Mesendoderm (in vitro differentiated cells): ENCODE data around the gene DTX1.
A peak's percentile ranks its signal among the peaks of the same experiment; 100 is the strongest.

Experiments used
- DNase-seq: peaks from one replicate; pipeline ENCODE4 v3.0.0; 2013
- H2AK5ac ChIP-seq: 2 replicates; pipeline ENCODE4 v1.6.1; 2013; ENCODE audit warnings: low read length, inconsistent platforms
- H2BK120ac ChIP-seq: 2 replicates; pipeline ENCODE4 v1.6.1; 2013; ENCODE audit warnings: low read depth, mild to moderate bottlenecking, low read length, moderate library complexity, mixed read lengths
- H2BK15ac ChIP-seq: replicated peaks from 2 replicates; pipeline ENCODE4 v1.6.1; 2013; ENCODE audit warnings: low read depth, mild to moderate bottlenecking, moderate library complexity
- H2BK5ac ChIP-seq: 2 replicates; pipeline ENCODE4 v1.6.1; 2013; ENCODE audit warnings: low read length, inconsistent platforms
- H3K18ac ChIP-seq: 2 replicates; pipeline ENCODE4 v1.6.1; 2013; ENCODE audit warnings: mild to moderate bottlenecking, low read length, mixed read lengths
- H3K23ac ChIP-seq: one replicate; pipeline ENCODE4 v1.6.1; 2013; ENCODE audit warnings: low read length
- H3K27ac ChIP-seq: 2 replicates; pipeline ENCODE4 v1.5.1; 2013; ENCODE audit warnings: low read depth, mild to moderate bottlenecking, inconsistent platforms, low read length, moderate library complexity
- H3K27me3 ChIP-seq: 2 replicates; pipeline ENCODE4 v1.6.1; 2013; ENCODE audit warnings: low read length, control low read depth, mild to moderate bottlenecking, inconsistent platforms; ENCODE audit not compliant: insufficient read depth, poor library complexity
- H3K36me3 ChIP-seq: 2 replicates; pipeline ENCODE4 v1.6.1; 2013; ENCODE audit warnings: low read length, inconsistent platforms; ENCODE audit not compliant: control insufficient read depth, insufficient read depth
- H3K4ac ChIP-seq: one replicate; pipeline ENCODE4 v1.6.1; 2013; ENCODE audit warnings: low read depth, mild to moderate bottlenecking, low read length, moderate library complexity
- H3K4me1 ChIP-seq: 2 replicates; pipeline ENCODE4 v1.6.1; 2013; ENCODE audit warnings: low read depth, low read length, inconsistent platforms; ENCODE audit not compliant: control insufficient read depth
- H3K4me2 ChIP-seq: 2 replicates; pipeline ENCODE4 v1.6.1; 2013; ENCODE audit warnings: low read length
- H3K4me3 ChIP-seq: 2 replicates; pipeline ENCODE4 v1.5.1; 2013; ENCODE audit warnings: mild to moderate bottlenecking, low read length
- H3K56ac ChIP-seq: one replicate; pipeline ENCODE4 v1.6.1; 2013; ENCODE audit warnings: low read length
- H3K79me1 ChIP-seq: 2 replicates; pipeline ENCODE4 v1.6.1; 2013; ENCODE audit warnings: low read length, inconsistent platforms
- H3K79me2 ChIP-seq: 2 replicates; pipeline ENCODE4 v1.6.1; 2013; ENCODE audit warnings: mild to moderate bottlenecking, low read length; ENCODE audit not compliant: control insufficient read depth, insufficient read depth
- H3K9ac ChIP-seq: 2 replicates; pipeline ENCODE4 v1.6.1; 2013; ENCODE audit warnings: low read length, inconsistent platforms
- H4K5ac ChIP-seq: one replicate; pipeline ENCODE4 v1.6.1; 2013; ENCODE audit warnings: low read length
- H4K8ac ChIP-seq: one replicate; pipeline ENCODE4 v1.6.1; 2013; ENCODE audit warnings: low read depth, mild to moderate bottlenecking, control low read depth, low read length, moderate library complexity
- WGBS: extraction: QIAGEN DNeasy Blood & Tissue Kit; methylation state at CpG from one replicate; pipeline ENCODE4 v1.1.7; 2013; ENCODE audit warnings: low lambda C conversion rate, missing lambda C conversion rate; ENCODE audit not compliant: insufficient coverage; ENCODE audit errors: extremely low coverage; 5-methylcytosine and 5-hydroxymethylcytosine counted together

Gene DTX1

DNA sequence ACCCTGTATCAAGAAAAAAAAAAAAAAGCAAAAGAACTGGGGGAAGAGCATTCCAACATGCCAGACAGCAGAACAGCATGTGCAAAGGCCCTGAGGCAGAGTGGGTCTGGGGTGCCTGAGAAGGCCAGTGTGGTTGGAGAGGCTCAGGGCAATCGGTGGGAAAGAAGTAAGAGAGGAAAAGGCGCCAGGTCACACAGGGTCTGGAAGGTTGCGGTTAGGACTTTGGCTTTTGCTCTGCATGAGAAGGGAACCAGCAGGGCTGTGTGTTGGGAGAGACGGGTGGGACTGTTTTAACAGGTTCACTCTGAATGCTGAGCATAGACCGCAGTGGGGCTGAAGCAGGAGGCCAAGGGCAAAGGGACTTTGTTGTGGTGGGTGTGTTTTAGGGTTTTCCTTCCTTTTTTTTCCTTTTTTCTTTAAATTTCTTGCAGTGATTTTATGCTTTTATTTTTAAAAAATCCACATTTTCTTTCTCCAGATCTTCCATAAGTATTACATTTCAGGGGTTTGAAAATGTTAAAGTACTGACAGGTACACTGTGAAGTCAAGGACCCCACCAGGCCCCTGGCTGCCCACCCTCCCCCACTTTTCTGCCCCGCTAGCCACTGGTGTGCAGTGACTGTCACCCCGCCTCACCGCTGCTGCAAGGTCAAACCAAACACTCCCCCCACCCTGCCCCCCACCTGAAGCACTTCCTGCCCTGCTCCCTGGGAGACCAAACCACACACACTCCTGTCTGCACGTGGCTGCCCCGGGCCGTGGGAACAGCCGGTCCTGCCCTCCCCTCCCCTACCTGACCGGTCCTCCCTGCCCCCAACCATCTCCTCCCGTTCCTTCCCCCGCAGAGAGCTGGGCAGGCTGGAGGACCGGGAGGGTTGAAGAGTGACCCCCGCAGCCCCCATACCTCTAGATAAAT is 30.0 kb downstream of the DTX1 start:
- Histone ChIP-seq H3K27ac (no peak overlapping the region), H3K36me3 (no peaks in the 10 kb centered on the region), H2AK5ac (no peak overlapping the region), H2BK120ac (no peak overlapping the region), H3K27me3 (no peaks in the 10 kb centered on the region), H2BK15ac (no peak overlapping the region), H3K79me2 (no peaks in the 10 kb centered on the region), H4K8ac (no peak overlapping the region), H3K9ac (no peak overlapping the region), H3K23ac (no peak overlapping the region), H3K79me1 (no peaks in the 10 kb centered on the region), H4K5ac (no peak overlapping the region), H3K18ac (no peak overlapping the region), H2BK5ac (no peak overlapping the region), H3K4me3 (no peak overlapping the region), H3K56ac (peak overlapping the region; percentile 31), H3K4me1 (peaks cover 7% of the 10 kb centered on the region), H3K4me2 (no peak overlapping the region), H3K4ac (no peak overlapping the region)
- DNase-seq, result peak; percentile 26
- no CpG with 5 or more reads among the region's 17 CpGs for WGBS

DNA sequence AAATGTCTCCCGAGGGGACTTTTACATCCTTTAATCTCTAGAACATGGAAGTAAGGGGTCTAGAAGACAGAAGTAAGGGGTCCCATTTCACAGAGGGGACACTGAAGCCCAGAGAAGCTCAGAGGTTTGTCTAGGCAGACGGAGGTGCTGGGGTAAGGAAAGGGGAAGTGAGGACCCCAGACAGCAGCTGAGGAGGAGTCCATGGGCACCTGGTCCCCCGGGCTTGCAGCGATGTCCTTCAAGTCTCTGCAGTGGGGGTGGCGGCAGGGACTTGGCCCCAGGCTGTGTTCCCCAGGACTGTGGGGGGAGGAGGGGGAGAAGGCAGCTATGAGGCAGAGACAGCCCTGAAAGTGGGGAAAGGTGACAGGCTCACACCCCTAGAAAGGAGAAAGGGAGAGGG is 30.7 kb downstream of the DTX1 start:
- Histone ChIP-seq H2AK5ac (peak overlapping the region; percentile 10), H3K18ac (peak overlapping the region; percentile 7), H4K5ac (no peak overlapping the region), H3K27me3 (no peaks in the 10 kb centered on the region), H3K4me2 (no peak overlapping the region), H3K4me3 (no peak overlapping the region), H2BK5ac (no peak overlapping the region), H2BK120ac (no peak overlapping the region), H4K8ac (no peak overlapping the region), H2BK15ac (no peak overlapping the region), H3K79me2 (no peaks in the 10 kb centered on the region), H3K23ac (no peak overlapping the region), H3K27ac (no peak overlapping the region), H3K79me1 (no peaks in the 10 kb centered on the region), H3K56ac (peak overlapping the region; percentile 31), H3K36me3 (no peaks in the 10 kb centered on the region), H3K4me1 (peaks cover 7% of the 10 kb centered on the region), H3K4ac (no peak overlapping the region), H3K9ac (no peak overlapping the region)
- no CpG with 5 or more reads among the region's 5 CpGs for WGBS
- DNase-seq, result no peak

DNA sequence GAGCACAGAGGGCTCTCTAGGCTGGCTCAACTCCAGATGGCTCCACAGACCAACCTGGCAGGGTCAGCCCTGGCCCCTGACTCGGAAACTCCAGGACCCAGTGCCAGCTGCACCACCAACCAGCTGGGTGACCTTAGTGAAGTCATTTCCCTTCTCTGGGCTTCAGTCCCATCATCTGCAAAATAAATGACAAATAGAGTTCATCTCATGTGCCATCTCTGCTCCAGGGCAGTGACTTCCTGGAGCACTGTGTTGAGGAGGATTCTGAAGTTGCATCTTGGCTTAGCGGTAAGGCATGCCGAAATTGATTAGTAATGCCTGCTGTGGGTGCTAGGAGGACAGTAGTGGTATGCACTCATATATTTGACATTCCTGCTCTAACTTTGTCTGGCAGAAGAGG is 31.5 kb downstream of the DTX1 start:
- Histone ChIP-seq H2BK5ac (no peak overlapping the region), H4K8ac (no peak overlapping the region), H3K4ac (no peak overlapping the region), H4K5ac (no peak overlapping the region), H3K4me1 (peaks cover 7% of the 10 kb centered on the region), H3K79me2 (no peaks in the 10 kb centered on the region), H2BK15ac (no peak overlapping the region), H3K27ac (no peak overlapping the region), H3K23ac (no peak overlapping the region), H3K27me3 (no peaks in the 10 kb centered on the region), H3K4me3 (no peak overlapping the region), H2AK5ac (no peak overlapping the region), H3K18ac (no peak overlapping the region), H2BK120ac (no peak overlapping the region), H3K4me2 (no peak overlapping the region), H3K79me1 (no peaks in the 10 kb centered on the region), H3K36me3 (no peaks in the 10 kb centered on the region), H3K9ac (no peak overlapping the region), H3K56ac (no peak overlapping the region)
- peak; percentile 24 for DNase-seq
- WGBS, result no CpG with 5 or more reads among the region's 3 CpGs

GRCh38 chr12:113088971-113089756 is 32.6 kb downstream of the DTX1 start:
- H3K27me3 ChIP-seq, result no peaks in the 10 kb centered on the region
- H3K79me1 ChIP-seq, result no peaks in the 10 kb centered on the region
- no CpG with 5 or more reads among the region's 13 CpGs for WGBS
- no peak overlapping the region for H4K5ac ChIP-seq
- DNase-seq, result no peak
- no peak overlapping the region for H3K23ac ChIP-seq
- no peak overlapping the region for H3K56ac ChIP-seq
- H2BK5ac ChIP-seq, result no peak overlapping the region
- H4K8ac ChIP-seq, result no peak overlapping the region
- H3K18ac ChIP-seq, result no peak overlapping the region
- no peak overlapping the region for H2BK120ac ChIP-seq
- H3K79me2 ChIP-seq, result no peaks in the 10 kb centered on the region
- H3K4me3 ChIP-seq, result no peak overlapping the region
- no peaks in the 10 kb centered on the region for H3K36me3 ChIP-seq
- no peak overlapping the region for H3K9ac ChIP-seq
- no peak overlapping the region for H3K27ac ChIP-seq
- H3K4ac ChIP-seq, result no peak overlapping the region
- H2BK15ac ChIP-seq, result no peak overlapping the region
- H2AK5ac ChIP-seq, result no peak overlapping the region
- no peak overlapping the region for H3K4me2 ChIP-seq
- H3K4me1 ChIP-seq, result peaks cover 7% of the 10 kb centered on the region

DNA sequence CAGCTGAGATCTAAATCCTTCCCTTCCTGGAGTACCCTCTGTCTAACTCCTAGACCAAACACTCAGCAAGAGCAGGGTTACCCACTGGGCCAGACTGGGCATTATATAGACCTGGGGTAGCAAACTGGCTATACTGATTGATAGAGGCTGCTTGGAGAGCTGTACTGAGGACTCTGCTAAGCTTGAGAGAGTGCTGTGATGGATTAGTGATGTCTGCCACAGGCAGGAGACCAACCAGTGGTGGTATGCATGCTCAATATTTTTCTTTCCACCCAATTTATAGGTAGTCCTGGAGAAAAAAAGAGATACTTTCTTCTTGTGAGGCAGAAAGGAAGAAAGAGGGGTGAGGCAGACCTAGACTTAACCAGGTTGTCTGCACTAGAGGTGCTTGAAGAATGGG is 33.3 kb downstream of the DTX1 start:
- Histone ChIP-seq H2BK15ac (no peak overlapping the region), H3K23ac (no peak overlapping the region), H3K4me3 (no peak overlapping the region), H3K36me3 (no peaks in the 10 kb centered on the region), H3K4ac (no peak overlapping the region), H3K4me1 (peaks cover 7% of the 10 kb centered on the region), H3K79me1 (no peaks in the 10 kb centered on the region), H2AK5ac (no peak overlapping the region), H3K9ac (no peak overlapping the region), H2BK5ac (no peak overlapping the region), H3K4me2 (no peak overlapping the region), H3K56ac (no peak overlapping the region), H3K18ac (no peak overlapping the region), H2BK120ac (no peak overlapping the region), H3K27me3 (no peaks in the 10 kb centered on the region), H4K8ac (no peak overlapping the region), H4K5ac (no peak overlapping the region), H3K79me2 (no peaks in the 10 kb centered on the region), H3K27ac (no peak overlapping the region)
- no peak for DNase-seq
